Germinal center (tissue), 1 donor: ENCODE measurements around the gene LDB3.

ENCODE experiments used
- DNase-seq: peaks from one replicate; pipeline ENCODE4 v3.0.0; 2012; ENCODE audit warnings: mixed read lengths, low spot score

The LDB3 gene

DNA sequence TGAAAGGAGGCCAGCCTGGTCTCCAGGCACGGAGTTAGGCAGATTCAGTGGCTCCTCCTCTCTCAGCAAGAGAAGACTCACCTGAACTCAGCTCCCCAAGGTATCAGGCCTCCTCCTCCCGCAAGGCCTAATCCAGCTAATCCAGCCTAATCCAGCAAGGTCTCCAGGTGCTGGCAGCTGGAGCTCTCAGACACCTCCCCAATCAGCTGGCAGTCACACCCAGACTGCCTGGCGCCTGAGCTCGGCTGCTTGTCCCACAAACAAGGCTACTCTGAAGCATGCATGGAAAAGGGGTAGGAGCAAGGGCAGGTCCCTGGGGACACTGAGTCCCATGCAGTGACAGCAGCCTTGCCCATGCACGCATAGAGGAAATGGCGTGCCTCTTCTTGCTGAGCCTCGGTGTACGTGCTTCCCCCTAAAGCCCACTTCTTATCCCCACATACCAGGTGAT is 17.3 kb upstream of the LDB3 start:
- no peak for DNase-seq

DNA sequence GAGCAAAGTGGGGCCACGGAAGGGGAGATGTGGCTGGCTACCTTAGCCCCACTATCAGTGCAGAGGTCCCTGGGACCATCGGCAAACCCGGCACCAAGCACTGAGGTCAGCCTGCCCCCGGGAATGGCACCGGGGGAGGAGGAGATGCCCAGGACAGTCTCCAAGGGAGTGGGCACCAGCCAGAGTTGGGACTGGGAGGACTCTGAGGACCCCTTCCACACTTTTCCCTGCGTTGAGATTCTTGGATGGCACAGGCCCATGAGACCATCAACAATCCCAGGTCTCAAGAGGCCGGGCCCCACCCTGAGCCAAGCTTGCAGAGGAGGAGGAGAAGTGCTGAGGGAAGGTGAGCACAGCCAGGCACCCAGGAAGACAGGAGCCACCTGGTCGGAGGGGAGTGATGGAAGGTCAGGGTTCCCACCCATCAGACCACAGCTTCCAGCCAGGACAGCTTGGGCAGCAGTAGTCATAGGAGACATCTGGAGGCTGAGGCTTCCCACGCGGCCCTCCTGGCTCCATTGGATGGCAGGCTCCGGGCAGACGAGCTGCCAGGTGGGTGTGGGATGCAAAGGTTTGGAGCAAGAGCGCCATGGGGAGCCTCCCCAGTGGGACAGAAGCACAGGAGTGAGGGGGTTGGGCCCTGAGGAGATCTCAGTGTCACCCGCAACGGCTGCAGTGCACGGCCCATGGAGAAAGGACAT is 16.5 kb upstream of the LDB3 start:
- no peak for DNase-seq

- no peak for DNase-seq
Measured at GRCh38 chr10:86652361-86653202, 15.7 kb upstream of the LDB3 start.

DNA sequence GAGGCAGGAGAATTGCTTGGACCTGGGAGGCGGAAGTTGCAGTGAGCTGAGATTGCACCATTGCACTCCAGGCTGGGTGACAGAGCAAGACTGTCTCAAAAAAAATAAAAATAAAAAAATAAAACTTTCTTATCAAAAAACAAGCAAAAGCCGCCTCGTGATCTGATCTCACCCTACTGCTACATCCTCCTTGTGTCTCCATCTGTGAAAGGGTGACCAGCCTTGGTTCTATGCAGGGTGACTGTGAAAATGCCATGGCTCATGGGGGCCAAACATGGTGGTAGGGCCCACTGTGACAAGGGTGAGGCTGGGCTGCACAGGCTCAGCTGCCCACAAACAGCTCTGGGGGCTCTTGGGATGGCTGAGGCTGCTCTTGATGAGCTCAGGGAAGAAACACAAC is 14.9 kb upstream of the LDB3 start:
- no peak for DNase-seq

DNA sequence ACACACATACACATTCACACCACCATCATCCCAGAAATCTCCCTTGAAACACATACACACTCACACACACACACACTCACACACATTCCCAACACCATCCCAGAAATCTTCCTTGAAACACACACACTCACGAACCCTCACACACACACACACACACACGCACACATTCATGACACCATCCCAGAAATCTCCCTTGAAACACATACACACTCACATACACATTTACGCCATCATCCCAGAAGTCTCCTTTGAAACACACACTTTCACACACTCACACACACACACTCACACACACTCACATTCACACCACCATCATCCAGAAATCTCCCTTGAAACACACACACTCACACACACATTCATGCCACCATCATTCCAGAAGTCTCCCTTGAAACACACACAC is 14.3 kb upstream of the LDB3 start:
- DNase-seq, result no peak

DNA sequence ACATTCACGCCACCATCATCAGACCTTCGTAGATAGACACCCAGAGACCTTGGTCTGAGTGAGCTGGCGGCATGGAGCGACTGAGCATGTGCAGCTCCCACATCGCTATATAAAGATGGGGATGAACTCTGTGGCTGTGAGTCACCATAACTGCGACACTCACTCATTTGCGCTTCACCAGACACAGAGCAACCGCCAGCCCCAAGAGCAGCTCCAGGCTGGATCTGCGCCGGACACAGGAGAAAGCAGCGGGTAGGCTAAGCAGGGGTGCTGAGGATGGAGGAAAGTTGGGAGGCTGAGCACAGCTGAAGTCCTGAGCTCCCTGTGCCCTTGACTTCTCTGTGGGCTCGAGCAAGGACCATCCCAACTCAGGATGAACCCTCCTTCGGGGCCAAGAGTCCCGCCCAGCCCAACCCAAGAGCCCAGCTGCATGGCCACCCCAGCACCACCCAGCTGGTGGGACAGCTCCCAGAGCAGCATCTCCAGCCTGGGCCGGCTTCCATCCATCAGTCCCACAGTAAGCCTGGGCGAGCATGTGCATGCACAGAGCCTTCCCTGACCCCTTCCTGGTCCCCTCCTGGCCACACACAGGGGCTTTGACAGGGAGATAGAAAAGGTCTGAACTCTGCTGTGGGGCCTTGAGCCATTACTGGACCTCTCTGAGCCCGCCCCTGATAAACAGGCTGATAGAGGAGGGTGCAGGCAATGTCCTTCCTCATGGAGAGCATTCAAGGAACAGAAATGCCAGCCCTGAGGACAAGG is 13.7 kb upstream of the LDB3 start, which contains the start of gene OPN4:
TSS of gene OPN4 (plus strand) at position 137 of the 762 bp plus-strand sequence. CDS start at position 374, 237 bp downstream.
- no peak for DNase-seq

DNA sequence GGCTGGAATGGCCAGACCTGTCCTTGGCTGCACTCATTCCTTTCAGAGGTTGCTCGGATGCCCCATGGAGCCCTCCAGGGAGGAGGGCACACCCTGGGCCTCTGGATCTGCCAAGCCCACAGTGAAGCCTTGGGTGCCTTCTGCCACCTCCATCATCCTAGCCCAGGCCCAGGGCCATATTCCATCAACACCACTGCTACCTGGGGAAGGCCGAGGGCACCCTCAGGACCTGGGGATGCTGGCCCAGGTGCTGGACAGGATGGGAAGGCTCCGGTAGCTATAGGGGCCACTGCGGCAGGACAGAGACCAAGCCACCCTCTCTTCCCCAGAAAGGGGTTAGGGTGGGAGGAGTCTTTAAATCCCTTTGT is 13.2 kb upstream of the LDB3 start:
- DNase-seq, result no peak

- DNase-seq, result no peak
Measured at GRCh38 chr10:86655596-86655995, 12.7 kb upstream of the LDB3 start.

- no peak for DNase-seq
Measured at GRCh38 chr10:86657011-86657395, 11.3 kb upstream of the LDB3 start.

DNA sequence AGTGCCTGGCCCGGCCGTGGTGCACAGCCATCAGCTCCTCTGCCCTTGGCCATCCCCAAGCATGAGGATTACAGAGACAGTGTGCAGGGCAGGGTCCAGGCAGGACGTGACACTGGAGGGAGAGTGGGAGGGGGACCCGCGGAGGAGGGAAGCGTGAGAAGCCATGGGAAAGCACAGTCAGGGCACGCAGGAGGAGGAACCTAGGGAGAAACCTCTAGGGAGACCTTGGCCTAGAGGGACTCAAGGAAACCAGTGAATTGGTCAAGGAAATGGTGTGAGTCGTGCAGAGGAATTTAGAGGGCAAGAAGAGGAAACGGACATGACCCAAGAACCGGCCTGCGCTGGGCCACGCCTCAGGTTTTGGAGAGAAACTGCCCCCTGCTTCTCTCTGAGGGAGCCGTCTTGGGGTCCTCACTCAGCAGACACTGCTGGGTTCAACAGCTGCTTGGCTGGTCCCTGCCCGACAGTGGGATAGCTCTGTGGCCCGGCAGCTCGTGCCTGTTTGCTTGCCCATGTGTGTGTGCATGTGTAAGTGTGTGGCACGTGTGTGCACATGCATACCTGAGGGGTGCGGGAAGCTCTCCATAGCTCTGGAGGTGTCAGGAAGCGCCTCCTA is 10.8 kb upstream of the LDB3 start:
- no peak for DNase-seq

- DNase-seq, result no peak
Measured at GRCh38 chr10:86658261-86658741, 10.0 kb upstream of the LDB3 start.

GRCh38 chr10:86658751-86659150 is 9.6 kb upstream of the LDB3 start:
- no peak for DNase-seq

GRCh38 chr10:86659161-86659691 is 9.1 kb upstream of the LDB3 start:
- DNase-seq, result no peak

DNA sequence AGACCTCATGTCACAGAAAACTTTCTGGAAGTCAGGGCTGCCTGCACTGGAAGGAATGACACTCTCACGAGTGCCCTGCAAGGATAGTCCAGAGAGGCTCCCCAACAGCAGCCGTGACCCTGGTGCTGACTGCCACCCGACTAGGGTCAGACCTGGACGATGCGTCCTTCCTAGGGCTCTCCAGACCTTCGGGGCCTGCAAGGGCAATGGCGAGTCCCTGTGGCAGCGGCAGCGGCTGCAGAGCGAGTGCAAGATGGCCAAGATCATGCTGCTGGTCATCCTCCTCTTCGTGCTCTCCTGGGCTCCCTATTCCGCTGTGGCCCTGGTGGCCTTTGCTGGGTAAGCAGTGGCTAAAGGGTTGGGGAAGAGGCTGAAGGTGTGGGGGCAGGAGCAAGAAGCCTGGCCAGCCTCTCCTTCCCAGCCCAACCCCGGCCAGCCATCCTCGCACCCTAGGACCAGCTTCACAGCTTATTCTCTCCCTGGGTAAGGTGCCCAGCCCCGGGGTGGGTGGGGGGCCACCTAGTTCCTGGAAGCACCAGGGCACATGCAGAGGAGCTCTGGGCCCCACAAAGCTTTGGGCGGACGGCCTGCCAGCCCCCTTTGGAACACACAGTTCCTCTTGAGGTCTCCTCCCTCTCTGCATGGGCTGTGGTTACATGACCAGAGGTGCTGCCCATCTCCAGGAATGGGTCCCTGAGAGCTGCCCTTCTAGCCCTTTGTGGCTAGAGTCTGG is 8.4 kb upstream of the LDB3 start:
- DNase-seq, result no peak

DNA sequence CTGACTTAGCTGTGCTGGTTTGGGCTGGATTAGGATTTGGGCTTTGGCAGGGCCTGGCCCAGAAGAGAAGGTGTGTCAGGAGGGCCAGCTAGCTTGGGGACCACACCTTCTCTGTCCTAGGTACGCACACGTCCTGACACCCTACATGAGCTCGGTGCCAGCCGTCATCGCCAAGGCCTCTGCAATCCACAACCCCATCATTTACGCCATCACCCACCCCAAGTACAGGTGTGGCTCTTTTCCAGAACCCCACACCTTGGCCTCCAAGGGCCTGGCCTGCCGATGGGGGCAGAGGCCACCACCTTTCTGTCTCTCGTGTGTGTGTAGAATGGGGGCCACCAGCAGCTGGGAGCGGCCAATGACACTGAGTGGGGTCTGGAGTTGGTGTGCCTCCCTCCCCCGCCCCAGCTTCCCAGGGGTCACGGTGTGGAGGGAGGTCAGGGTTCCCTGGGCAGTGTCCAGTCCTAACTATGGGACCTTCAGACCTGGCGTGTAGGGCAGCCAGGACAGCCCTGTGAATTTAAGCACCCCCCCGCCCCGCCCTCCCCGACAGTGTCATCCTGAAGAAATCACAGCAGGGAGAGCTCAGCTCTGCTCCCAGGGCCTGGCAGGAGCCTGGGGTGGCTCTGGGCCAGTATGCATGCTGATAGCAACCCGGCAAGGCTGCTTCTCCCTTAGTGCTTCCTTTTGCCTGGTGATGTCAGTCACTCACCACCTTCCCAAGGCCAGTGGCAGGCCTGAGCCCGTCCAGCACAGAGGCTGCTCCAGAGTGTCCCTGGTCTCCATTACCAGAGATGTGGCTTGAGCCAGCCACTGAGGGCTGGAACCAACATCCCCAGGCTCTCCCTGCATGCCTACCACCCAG is 6.9 kb upstream of the LDB3 start:
- DNase-seq, result no peak

DNA sequence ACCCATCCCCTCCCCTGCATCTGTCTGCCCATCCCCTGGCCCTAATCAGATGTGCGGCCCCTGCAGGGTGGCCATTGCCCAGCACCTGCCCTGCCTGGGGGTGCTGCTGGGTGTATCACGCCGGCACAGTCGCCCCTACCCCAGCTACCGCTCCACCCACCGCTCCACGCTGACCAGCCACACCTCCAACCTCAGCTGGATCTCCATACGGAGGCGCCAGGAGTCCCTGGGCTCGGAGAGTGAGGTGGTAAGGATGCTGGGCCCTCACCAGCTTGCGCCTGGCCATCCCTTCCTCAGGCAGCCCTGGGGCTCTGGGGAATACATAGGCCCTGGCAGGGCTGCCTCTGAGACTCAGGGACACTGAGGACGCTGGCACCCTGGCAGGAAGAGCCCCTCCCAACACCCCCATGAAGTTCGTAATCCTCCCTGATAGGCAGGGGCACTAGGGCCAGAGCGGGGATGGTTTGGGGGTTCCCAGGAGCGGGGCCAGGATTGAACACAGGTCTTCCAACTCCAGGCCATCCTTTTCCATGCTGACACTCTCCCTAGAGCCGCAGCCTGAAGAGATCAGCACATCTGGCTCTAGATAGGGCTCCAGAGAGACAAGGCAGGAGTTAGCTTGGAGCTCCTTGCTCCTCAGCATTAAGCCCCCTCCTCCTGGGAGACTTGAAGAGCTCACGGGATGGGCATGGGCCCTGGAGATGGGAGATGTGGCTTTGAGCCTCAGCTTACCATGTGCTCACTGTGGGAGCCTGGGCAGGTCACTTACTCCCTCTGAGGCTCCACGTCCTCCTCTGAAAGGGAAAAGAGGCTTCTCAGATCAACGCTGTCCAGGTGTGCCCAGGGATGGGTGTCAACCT is 5.9 kb upstream of the LDB3 start:
- DNase-seq, result no peak

- DNase-seq, result no peak
Measured at GRCh38 chr10:86663046-86663345, 5.3 kb upstream of the LDB3 start.

- no peak for DNase-seq
Measured at GRCh38 chr10:86663576-86664339, 4.6 kb upstream of the LDB3 start.
